Cardiac fibroblast (primary cell): ENCODE measurements around the gene EFCAB5.
"Not testable (repeated sequence)": the region's sequence is repeated elsewhere in the genome, so short reads cannot be mapped to it uniquely, and the experiment has no call there.

ENCODE experiments used
- DNase-seq, 2 donors: peaks; one replicate each; pipeline versions ENCODE4 v3.0.0 to v3.0.0-alpha.2; 2010; ENCODE audit warnings: low read depth in 2 of 2
- H3K4me3 ChIP-seq, 2 donors: replicated peaks in 1 of 2; 1 replicate in 1 of 2; 2 replicates in 1 of 2; pipeline ENCODE4 v1.5.1; 2011; ENCODE audit warnings: low read depth in 2 of 2, low read length in 2 of 2, mild to moderate bottlenecking in 2 of 2, moderate library complexity in 1 of 2
- CTCF ChIP-seq: IDR thresholded peaks from one replicate; pipeline ENCODE4 v1.5.1; 2011; ENCODE audit warnings: low read depth, mild to moderate bottlenecking, low read length, inconsistent platforms

EFCAB5 gene

GRCh38 chr17:30005709-30006320 lies 64.4 kb downstream of the EFCAB5 start:
- no peak for TF ChIP-seq CTCF
- H3K4me3 ChIP-seq = no peak overlapping the region
- peak; percentile 39 to 52 for DNase-seq

- H3K4me3 ChIP-seq, DNase-seq: not testable (repeated sequence)
These were observed 70.5 kb downstream of the EFCAB5 start for GRCh38 chr17:30011934-30012333.

- TF ChIP-seq CTCF = peak; percentile 82
- no peak overlapping the region for H3K4me3 ChIP-seq
- DNase-seq = peak; percentile 70 to 73
These were observed 80.4 kb downstream of the EFCAB5 start for GRCh38 chr17:30021708-30022317.

GRCh38 chr17:30025325-30025724 lies 83.9 kb downstream of the EFCAB5 start:
- not testable (repeated sequence) for H3K4me3 ChIP-seq, DNase-seq

- no peak for TF ChIP-seq CTCF
- DNase-seq = no peak
- H3K4me3 ChIP-seq = no peak overlapping the region
These were observed 86.2 kb downstream of the EFCAB5 start for GRCh38 chr17:30027676-30028075.

- no peak for DNase-seq
- no peak overlapping the region for H3K4me3 ChIP-seq
- TF ChIP-seq CTCF = no peak
These were observed 89.9 kb downstream of the EFCAB5 start for GRCh38 chr17:30031214-30031869.

GRCh38 chr17:30035369-30035768 lies 93.9 kb downstream of the EFCAB5 start:
- no peak overlapping the region for H3K4me3 ChIP-seq

GRCh38 chr17:30040719-30041518 lies 99.5 kb downstream of the EFCAB5 start:
- H3K4me3 ChIP-seq = not testable (repeated sequence)

More at GRCh38 chr17:30035369-30035768, 93.9 kb downstream of the EFCAB5 start:
- no peak for TF ChIP-seq CTCF
- DNase-seq = no peak

More at GRCh38 chr17:30040719-30041518, 99.5 kb downstream of the EFCAB5 start:
- peak; percentile 29 to 72 for DNase-seq
